ENCODE measurements around the gene C10orf88.

GRCh38 chr10:122939856-122940543, 14.0 kb downstream of the C10orf88 start:
- TF ChIP-seq CTCF (IDR thresholded peaks at IDR 0.05 in 4 of 5, conservative IDR thresholded peaks at IDR 0.05 in 1 of 5) (no peak), POLR2A (IDR thresholded peaks at IDR 0.05) (no peak)

Data from gastrocnemius medialis (tissue), 4 donors.